Parathyroid adenoma (tissue), 2 donors: ENCODE results near the gene SLC11A1.
A peak's percentile ranks its signal among the peaks of the same experiment; 100 is the strongest.

ENCODE experiments used
- H2AFZ ChIP-seq: fragments of 300-600 bp; sonication (generic); one replicate; pipeline ENCODE4 v1.7.0; 2017; ENCODE audit warnings: antibody characterized with exemption, mild to moderate bottlenecking
- H3K27ac ChIP-seq: fragments of 300-600 bp; sonication (generic); one replicate; pipeline ENCODE4 v1.7.0; 2017
- H3K27me3 ChIP-seq: fragments of 300-600 bp; sonication (generic); one replicate; pipeline ENCODE4 v1.7.0; 2017; ENCODE audit warnings: low read length; ENCODE audit not compliant: control insufficient read depth, insufficient read depth
- H3K36me3 ChIP-seq: fragments of 300-600 bp; sonication (generic); one replicate; pipeline ENCODE4 v1.7.0; 2017; ENCODE audit warnings: low read length; ENCODE audit not compliant: control insufficient read depth, insufficient read depth
- H3K4me1 ChIP-seq: fragments of 300-600 bp; sonication (generic); one replicate; pipeline ENCODE4 v1.7.0; 2017; ENCODE audit warnings: control low read depth
- H3K4me2 ChIP-seq: fragments of 300-600 bp; sonication (generic); one replicate; pipeline ENCODE4 v1.7.0; 2017; ENCODE audit warnings: low read length
- H3K4me3 ChIP-seq: fragments of 300-600 bp; sonication (generic); one replicate; pipeline ENCODE4 v1.7.0; 2017; ENCODE audit warnings: low read depth, low read length
- H3K79me2 ChIP-seq: fragments of 300-600 bp; sonication (generic); one replicate; pipeline ENCODE4 v1.7.0; 2017; ENCODE audit warnings: control low read depth
- H3K9ac ChIP-seq: fragments of 300-600 bp; sonication (generic); one replicate; pipeline ENCODE4 v1.7.0; 2017; ENCODE audit warnings: mild to moderate bottlenecking
- H3K9me3 ChIP-seq: fragments of 300-600 bp; sonication (generic); one replicate; pipeline ENCODE4 v1.7.0; 2017; ENCODE audit warnings: low read length; ENCODE audit not compliant: control insufficient read depth
- CTCF ChIP-seq: fragments of 300-600 bp; sonication (generic); IDR thresholded peaks from one replicate; pipeline ENCODE4 v1.7.0; 2017; ENCODE audit warnings: antibody characterized with exemption, mild to moderate bottlenecking
- donor health status: primary hyperparathyroidism.

The SLC11A1 gene

DNA sequence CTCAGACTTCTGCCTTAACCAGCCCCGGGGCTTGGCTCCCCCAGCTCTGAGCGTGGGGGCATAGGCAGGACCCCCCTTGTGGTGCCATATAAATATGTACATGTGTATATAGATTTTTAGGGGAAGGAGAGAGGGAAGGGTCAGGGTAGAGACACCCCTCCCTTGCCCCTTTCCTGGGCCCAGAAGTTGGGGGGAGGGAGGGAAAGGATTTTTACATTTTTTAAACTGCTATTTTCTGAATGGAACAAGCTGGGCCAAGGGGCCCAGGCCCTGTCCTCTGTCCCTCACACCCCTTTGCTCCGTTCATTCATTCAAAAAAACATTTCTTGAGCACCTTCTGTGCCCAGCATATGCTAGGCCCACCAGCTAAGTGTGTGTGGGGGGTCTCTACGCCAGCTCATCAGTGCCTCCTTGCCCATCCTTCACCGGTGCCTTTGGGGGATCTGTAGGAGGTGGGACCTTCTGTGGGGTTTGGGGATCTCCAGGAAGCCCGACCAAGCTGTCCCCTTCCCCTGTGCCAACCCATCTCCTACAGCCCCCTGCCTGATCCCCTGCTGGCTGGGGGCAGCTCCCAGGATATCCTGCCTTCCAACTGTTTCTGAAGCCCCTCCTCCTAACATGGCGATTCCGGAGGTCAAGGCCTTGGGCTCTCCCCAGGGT is 23.1 kb downstream of the SLC11A1 start:
- no peak for TF ChIP-seq CTCF
- peak overlapping the region; percentile 56 for H3K4me2 ChIP-seq
- H3K9me3 ChIP-seq: no peaks in the 10 kb centered on the region
- no peaks in the 10 kb centered on the region for H3K27me3 ChIP-seq
- H3K27ac ChIP-seq: peak overlapping the region; percentile 85
- H3K9ac ChIP-seq: no peak overlapping the region
- peaks cover 7% of the 10 kb centered on the region for H3K79me2 ChIP-seq
- no peak overlapping the region for H2AFZ ChIP-seq
- H3K4me3 ChIP-seq: no peak overlapping the region
- H3K4me1 ChIP-seq: peaks cover 17% of the 10 kb centered on the region
- no peaks in the 10 kb centered on the region for H3K36me3 ChIP-seq

DNA sequence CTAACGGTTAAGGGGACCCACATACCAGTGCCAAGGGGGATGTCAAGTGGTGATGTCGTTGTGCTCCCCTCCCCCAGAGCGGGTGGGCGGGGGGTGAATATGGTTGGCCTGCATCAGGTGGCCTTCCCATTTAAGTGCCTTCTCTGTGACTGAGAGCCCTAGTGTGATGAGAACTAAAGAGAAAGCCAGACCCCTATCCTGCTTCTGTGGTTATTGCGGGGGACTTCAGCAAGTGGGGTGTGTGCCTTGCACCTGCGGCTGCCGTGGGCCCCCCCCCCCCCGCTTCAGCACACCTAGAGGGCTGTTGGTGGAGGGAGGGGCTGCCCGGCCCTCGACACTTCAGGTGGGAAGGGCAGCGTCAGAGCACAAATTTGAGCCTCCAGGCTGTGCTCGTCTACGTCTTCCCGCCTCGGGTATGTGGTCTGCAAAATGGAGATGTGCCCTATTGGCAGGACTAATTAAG is 23.7 kb downstream of the SLC11A1 start:
- peaks cover 17% of the 10 kb centered on the region for H3K4me1 ChIP-seq
- no peak overlapping the region for H3K9ac ChIP-seq
- peak overlapping the region; percentile 56 for H3K4me2 ChIP-seq
- peaks cover 7% of the 10 kb centered on the region for H3K79me2 ChIP-seq
- peak overlapping the region; percentile 40 for H2AFZ ChIP-seq
- H3K4me3 ChIP-seq: peak overlapping the region; percentile 43
- H3K9me3 ChIP-seq: no peaks in the 10 kb centered on the region
- peak overlapping the region; percentile 85 for H3K27ac ChIP-seq
- TF ChIP-seq CTCF: no peak
- no peaks in the 10 kb centered on the region for H3K27me3 ChIP-seq
- no peaks in the 10 kb centered on the region for H3K36me3 ChIP-seq

- H3K9ac ChIP-seq: no peak overlapping the region
- H3K4me3 ChIP-seq: peak overlapping the region; percentile 43
- no peaks in the 10 kb centered on the region for H3K36me3 ChIP-seq
- TF ChIP-seq CTCF: peak; percentile 85
- H2AFZ ChIP-seq: peak overlapping the region; percentile 96
- peaks cover 7% of the 10 kb centered on the region for H3K79me2 ChIP-seq
- H3K27me3 ChIP-seq: no peaks in the 10 kb centered on the region
- H3K9me3 ChIP-seq: no peaks in the 10 kb centered on the region
- peak overlapping the region; percentile 85 for H3K27ac ChIP-seq
- peak overlapping the region; percentile 83 for H3K4me2 ChIP-seq
- peaks cover 16% of the 10 kb centered on the region for H3K4me1 ChIP-seq
Measured at GRCh38 chr2:218406209-218406948, 24.3 kb downstream of the SLC11A1 start.

DNA sequence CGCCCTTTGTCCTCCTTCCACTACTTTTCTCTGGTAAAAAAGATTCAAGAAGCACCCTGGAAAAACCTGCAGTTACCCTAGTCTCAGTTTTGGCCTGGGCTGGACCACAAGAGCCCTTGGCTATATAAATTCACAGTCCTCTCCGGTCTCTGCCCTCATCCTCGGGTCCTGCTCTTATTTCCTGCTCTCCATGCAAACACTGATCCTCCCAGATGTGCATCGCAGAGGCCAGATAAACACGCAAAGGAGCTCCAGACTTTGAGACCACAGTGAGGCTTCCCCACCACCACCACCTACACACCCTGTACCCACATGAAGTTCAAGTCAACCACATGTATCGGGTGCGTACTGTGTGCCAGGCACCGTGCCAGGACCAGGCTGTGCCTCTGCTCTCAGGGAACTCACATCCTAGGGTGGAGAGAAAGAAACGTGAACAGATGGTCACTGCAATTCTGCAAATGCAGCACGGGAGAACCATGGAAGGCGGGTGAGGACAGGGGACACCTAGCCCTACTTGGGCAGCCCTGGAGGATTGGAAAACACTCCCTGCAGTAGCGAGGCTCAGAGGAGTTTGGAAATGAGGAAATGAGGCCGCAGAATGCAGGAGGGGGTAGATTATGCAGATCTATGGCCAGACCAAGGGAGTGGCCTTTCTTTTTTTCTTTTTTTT is 25.0 kb downstream of the SLC11A1 start:
- H3K79me2 ChIP-seq: peaks cover 4% of the 10 kb centered on the region
- no peaks in the 10 kb centered on the region for H3K9me3 ChIP-seq
- no peaks in the 10 kb centered on the region for H3K27me3 ChIP-seq
- peaks cover 11% of the 10 kb centered on the region for H3K4me1 ChIP-seq
- no peak overlapping the region for H3K9ac ChIP-seq
- TF ChIP-seq CTCF: no peak
- H3K36me3 ChIP-seq: no peaks in the 10 kb centered on the region
- H3K4me2 ChIP-seq: peak overlapping the region; percentile 83
- H3K27ac ChIP-seq: peak overlapping the region; percentile 68
- H3K4me3 ChIP-seq: peak overlapping the region; percentile 42
- peak overlapping the region; percentile 96 for H2AFZ ChIP-seq
